Neural cell (in vitro differentiated cells): Measurements from ENCODE around the gene TUBAL3.

Source experiments
- EP300 ChIP-seq: fragments of 450-650 bp; conservative IDR thresholded peaks from 2 replicates; pipeline ENCODE4 v1.6.1; 2014; ENCODE audit warnings: antibody characterized with exemption, mild to moderate bottlenecking, moderate library complexity; ENCODE audit not compliant: poor library complexity, severe bottlenecking
- MXI1 ChIP-seq: fragments of 450-650 bp; conservative IDR thresholded peaks from 2 replicates; pipeline ENCODE4 v1.6.1; 2014; ENCODE audit warnings: antibody characterized with exemption, mild to moderate bottlenecking; ENCODE audit not compliant: poor library complexity, severe bottlenecking
- POLR2AphosphoS5 ChIP-seq: IDR thresholded peaks from 2 replicates; pipeline ENCODE4 v1.6.1; 2012
- RAD21 ChIP-seq: fragments of 450-650 bp; conservative IDR thresholded peaks from 2 replicates; pipeline ENCODE4 v1.6.1; 2014; ENCODE audit warnings: antibody characterized with exemption, mild to moderate bottlenecking, moderate library complexity
- SMC3 ChIP-seq: fragments of 450-650 bp; conservative IDR thresholded peaks from 2 replicates; pipeline ENCODE4 v1.6.1; 2014; ENCODE audit warnings: antibody characterized with exemption, mild to moderate bottlenecking, moderate library complexity; ENCODE audit not compliant: poor library complexity
- TF ChIP-seq, protein P1 (sequence below): IDR thresholded peaks from 2 replicates; pipeline ENCODE4 v1.6.1; 2012; ENCODE audit warnings: borderline replicate concordance
- TF ChIP-seq, protein P2 (sequence below): fragments of 450-650 bp; IDR thresholded peaks from 2 replicates; pipeline ENCODE4 v1.5.1; 2014; ENCODE audit warnings: antibody characterized with exemption, mild to moderate bottlenecking, moderate library complexity; ENCODE audit not compliant: poor library complexity, severe bottlenecking

DNA sequence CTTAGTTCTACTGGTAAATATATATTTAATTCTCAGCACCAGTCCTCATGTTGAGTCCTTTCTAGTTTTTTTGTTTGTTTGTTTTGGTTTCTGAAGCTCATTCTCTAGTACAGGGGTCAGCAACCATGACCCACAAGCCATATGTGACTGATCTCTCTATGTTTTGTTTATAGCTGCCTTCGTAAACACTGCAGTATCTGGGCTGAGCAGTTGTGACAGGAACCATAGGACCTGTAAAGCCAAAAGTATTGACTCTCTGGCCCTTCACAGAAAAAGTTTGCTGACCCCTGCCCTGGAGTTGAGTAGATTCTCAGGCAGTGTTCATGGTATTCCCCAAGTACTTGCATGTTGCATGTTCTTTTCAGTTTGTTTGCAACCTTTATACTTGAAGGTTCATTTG lies 28.6 kb upstream of the TUBAL3 start:
- TF ChIP-seq RAD21 (no peak), SMC3 (no peak), POLR2AphosphoS5 (no peak), MXI1 (no peak), EP300 (no peak)
- TF ChIP-seq, protein P1, sequence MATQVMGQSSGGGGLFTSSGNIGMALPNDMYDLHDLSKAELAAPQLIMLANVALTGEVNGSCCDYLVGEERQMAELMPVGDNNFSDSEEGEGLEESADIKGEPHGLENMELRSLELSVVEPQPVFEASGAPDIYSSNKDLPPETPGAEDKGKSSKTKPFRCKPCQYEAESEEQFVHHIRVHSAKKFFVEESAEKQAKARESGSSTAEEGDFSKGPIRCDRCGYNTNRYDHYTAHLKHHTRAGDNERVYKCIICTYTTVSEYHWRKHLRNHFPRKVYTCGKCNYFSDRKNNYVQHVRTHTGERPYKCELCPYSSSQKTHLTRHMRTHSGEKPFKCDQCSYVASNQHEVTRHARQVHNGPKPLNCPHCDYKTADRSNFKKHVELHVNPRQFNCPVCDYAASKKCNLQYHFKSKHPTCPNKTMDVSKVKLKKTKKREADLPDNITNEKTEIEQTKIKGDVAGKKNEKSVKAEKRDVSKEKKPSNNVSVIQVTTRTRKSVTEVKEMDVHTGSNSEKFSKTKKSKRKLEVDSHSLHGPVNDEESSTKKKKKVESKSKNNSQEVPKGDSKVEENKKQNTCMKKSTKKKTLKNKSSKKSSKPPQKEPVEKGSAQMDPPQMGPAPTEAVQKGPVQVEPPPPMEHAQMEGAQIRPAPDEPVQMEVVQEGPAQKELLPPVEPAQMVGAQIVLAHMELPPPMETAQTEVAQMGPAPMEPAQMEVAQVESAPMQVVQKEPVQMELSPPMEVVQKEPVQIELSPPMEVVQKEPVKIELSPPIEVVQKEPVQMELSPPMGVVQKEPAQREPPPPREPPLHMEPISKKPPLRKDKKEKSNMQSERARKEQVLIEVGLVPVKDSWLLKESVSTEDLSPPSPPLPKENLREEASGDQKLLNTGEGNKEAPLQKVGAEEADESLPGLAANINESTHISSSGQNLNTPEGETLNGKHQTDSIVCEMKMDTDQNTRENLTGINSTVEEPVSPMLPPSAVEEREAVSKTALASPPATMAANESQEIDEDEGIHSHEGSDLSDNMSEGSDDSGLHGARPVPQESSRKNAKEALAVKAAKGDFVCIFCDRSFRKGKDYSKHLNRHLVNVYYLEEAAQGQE, result no peak
- TF ChIP-seq, protein P2, sequence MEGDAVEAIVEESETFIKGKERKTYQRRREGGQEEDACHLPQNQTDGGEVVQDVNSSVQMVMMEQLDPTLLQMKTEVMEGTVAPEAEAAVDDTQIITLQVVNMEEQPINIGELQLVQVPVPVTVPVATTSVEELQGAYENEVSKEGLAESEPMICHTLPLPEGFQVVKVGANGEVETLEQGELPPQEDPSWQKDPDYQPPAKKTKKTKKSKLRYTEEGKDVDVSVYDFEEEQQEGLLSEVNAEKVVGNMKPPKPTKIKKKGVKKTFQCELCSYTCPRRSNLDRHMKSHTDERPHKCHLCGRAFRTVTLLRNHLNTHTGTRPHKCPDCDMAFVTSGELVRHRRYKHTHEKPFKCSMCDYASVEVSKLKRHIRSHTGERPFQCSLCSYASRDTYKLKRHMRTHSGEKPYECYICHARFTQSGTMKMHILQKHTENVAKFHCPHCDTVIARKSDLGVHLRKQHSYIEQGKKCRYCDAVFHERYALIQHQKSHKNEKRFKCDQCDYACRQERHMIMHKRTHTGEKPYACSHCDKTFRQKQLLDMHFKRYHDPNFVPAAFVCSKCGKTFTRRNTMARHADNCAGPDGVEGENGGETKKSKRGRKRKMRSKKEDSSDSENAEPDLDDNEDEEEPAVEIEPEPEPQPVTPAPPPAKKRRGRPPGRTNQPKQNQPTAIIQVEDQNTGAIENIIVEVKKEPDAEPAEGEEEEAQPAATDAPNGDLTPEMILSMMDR, result no peak
